Upper lobe of right lung (tissue), 1 donor: Measurements from ENCODE around the gene SOX4. TPM values are rescaled to one million over a fixed set of nuclear protein-coding genes. Genes with fewer than 3 reads are reported as not detected.
"Not testable (repeated sequence)": the region's sequence is repeated elsewhere in the genome, so short reads cannot be mapped to it uniquely, and the experiment has no call there.

Source experiments
- ATAC-seq: fragments of 200-7000 bp; cut with Tn5 transposase; one replicate; pipeline ENCODE4 v1.9.1; 2020; ENCODE audit warnings: mild to moderate bottlenecking, moderate library complexity
- DNase-seq: peaks from one replicate; pipeline ENCODE4 v3.0.0-alpha.2; 2020
- H3K27ac ChIP-seq: fragments of 200-600 bp; one replicate; pipeline ENCODE4 v1.8.0; 2022
- H3K27me3 ChIP-seq: fragments of 200-600 bp; one replicate; pipeline ENCODE4 v1.8.0; 2022; ENCODE audit warnings: mild to moderate bottlenecking
- H3K36me3 ChIP-seq: fragments of 200-600 bp; one replicate; pipeline ENCODE4 v1.8.0; 2022
- H3K4me1 ChIP-seq: fragments of 200-600 bp; one replicate; pipeline ENCODE4 v1.8.0; 2022
- H3K4me3 ChIP-seq: fragments of 200-600 bp; one replicate; pipeline ENCODE4 v1.8.0; 2022; ENCODE audit warnings: mild to moderate bottlenecking
- H3K9me3 ChIP-seq: fragments of 200-600 bp; one replicate; pipeline ENCODE4 v1.8.0; 2022
- intact Hi-C: fragments of 100-400 bp; cut with DNase I; formaldehyde crosslinking; loops from one replicate; pipeline ENCODE4 v1.11.0; 2022
- long read RNA-seq: library from polyadenylated mRNA; unstranded; transcript quantifications from one replicate; pipeline ENCODE4 v2.0.0, GENCODE V29; 2021
- total RNA-seq: library from RNA; stranded (reverse); fragmentation: NEBNext Ultra II Directional; extraction: Animal tissue kit (Norgen Biotek cat#: 25700); gene quantifications from one replicate; pipeline ENCODE4 v1.2.1, GENCODE V29; 2021
- TF ChIP-seq, protein P1 (sequence below): fragments of 200-600 bp; IDR thresholded peaks from one replicate; pipeline ENCODE4 v1.8.0; 2022; ENCODE audit warnings: antibody characterized with exemption
- donor health status: DM: no; HTN: yes; CAD: no; lungs with severe emphysema.

SOX4 gene
- 20.0 TPM for total RNA-seq
- long read RNA-seq, full-length matches to known transcripts = 92 of 92 reads
- long read RNA-seq, partial matches to known transcripts = 0 of 92 reads
- long read RNA-seq, other reads (novel, unspliced or antisense) = 0 of 92 reads

DNA sequence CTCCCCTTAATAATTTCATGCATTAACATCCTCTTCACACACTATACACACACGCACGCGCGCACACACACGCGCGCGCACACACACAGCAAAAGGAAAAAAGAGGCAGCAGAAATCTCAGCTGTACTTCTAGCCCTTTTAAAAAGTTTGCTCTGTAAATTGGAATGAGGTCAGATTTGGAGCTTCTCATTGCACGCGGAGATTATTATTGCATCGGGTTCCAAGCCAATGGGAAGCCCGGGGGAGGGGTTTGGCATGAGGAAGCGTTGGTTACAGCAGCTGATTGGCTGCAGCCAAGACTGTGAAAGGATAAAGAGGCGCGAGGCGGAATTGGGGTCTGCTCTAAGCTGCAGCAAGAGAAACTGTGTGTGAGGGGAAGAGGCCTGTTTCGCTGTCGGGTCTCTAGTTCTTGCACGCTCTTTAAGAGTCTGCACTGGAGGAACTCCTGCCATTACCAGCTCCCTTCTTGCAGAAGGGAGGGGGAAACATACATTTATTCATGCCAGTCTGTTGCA is at the start of gene SOX4:
SOX4 (plus strand) TSS at position 340 of the 515 bp plus-strand sequence. CDS start 784 bp downstream, outside the sequence.
- intact Hi-C loops = no loop called here

DNA sequence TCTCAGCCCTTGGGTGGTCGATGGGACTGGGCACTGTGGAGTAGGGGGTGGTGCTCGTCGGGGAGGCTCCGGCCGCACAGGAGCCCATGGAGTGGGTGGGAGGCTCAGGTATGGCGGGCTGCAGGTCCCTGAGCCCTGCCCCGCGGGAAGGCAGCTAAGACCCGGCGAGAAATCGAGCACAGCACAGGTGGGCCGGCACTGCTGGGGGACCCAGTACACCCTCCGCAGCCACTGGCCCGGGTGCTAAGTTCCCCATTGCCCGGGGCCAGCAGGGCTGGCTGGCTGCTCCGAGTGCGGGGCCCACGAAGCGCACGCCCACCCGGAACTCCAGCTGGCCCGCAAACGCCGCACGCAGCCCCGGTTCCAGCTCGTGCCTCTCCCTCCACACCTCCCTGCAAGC is 41.3 kb upstream of the SOX4 start:
- ATAC-seq, H3K4me3 ChIP-seq, H3K36me3 ChIP-seq, H3K4me1 ChIP-seq, H3K27me3 ChIP-seq, DNase-seq, H3K27ac ChIP-seq, intact Hi-C loops: not testable (repeated sequence)
- H3K9me3 ChIP-seq = peaks cover 11% of the 10 kb centered on the region

More for the DNA sequence above, at the start of gene SOX4:
- H3K27ac ChIP-seq = peak within 1 kb of the TSS; percentile 87
- H3K9me3 ChIP-seq = no peaks in the 10 kb centered on the region
- H3K36me3 ChIP-seq = no peaks in the 10 kb centered on the region
- ATAC-seq (peak; percentile 82), DNase-seq (peak; percentile 92)
- H3K27me3 ChIP-seq = no peaks in the 10 kb centered on the region
- peak within 1 kb of the TSS; percentile 75 for H3K4me3 ChIP-seq
- peaks cover 2% of the 10 kb centered on the region for H3K4me1 ChIP-seq
- TF ChIP-seq, protein P1, sequence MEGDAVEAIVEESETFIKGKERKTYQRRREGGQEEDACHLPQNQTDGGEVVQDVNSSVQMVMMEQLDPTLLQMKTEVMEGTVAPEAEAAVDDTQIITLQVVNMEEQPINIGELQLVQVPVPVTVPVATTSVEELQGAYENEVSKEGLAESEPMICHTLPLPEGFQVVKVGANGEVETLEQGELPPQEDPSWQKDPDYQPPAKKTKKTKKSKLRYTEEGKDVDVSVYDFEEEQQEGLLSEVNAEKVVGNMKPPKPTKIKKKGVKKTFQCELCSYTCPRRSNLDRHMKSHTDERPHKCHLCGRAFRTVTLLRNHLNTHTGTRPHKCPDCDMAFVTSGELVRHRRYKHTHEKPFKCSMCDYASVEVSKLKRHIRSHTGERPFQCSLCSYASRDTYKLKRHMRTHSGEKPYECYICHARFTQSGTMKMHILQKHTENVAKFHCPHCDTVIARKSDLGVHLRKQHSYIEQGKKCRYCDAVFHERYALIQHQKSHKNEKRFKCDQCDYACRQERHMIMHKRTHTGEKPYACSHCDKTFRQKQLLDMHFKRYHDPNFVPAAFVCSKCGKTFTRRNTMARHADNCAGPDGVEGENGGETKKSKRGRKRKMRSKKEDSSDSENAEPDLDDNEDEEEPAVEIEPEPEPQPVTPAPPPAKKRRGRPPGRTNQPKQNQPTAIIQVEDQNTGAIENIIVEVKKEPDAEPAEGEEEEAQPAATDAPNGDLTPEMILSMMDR = no peak

DNA sequence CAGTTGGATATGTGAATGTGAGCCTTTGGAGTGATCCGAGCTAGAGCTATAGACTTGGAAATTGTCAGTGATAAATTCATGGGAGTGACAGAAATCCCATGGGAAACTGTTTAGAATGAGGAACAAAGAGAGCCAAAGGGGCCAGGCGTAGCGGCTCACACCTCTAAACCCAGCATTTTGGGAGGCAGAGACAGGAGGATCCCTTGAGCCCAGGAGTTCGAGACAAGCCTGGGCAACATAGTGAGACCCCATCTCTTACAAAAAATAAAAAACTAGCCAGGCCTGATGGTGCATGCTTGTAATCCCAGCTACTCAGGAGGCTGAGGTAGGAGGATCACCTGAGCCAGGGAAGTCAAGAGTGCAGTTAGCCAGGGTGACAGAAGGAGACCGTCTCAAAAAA is 39.3 kb upstream of the SOX4 start:
- H3K4me3 ChIP-seq = no peak overlapping the region
- no peak overlapping the region for H3K27ac ChIP-seq
- intact Hi-C loops = no loop called here

DNA sequence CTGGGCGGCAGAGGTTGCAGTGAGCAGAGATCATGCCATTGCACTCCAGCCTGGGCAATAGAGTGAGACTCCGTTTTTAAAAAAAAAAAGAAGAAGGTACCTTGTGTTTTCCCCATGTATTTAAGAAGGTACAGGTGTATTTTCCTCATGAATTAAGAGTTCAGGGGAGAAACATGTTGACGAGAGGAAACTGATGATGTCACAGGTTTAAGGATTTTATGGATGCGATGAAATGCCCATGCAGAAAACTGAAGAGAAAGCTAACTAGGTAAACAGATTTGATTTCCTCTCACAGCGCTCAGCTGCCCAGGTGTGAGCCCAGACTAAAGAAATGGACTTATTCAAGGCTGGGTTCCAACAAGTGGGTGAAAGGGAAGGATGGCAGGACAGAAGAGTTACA is 38.4 kb upstream of the SOX4 start:
- DNase-seq = no peak
- intact Hi-C loops = no loop called here
- Histone ChIP-seq H3K4me3 (no peak overlapping the region), H3K27ac (no peak overlapping the region), H3K9me3 (no peaks in the 10 kb centered on the region), H3K4me1 (no peaks in the 10 kb centered on the region), H3K27me3 (no peaks in the 10 kb centered on the region), H3K36me3 (no peaks in the 10 kb centered on the region)
- TF ChIP-seq, protein P1 = no peak
- no peak for ATAC-seq

More for the DNA sequence above, 39.3 kb upstream of the SOX4 start:
- H3K36me3 ChIP-seq = no peaks in the 10 kb centered on the region
- H3K27me3 ChIP-seq = no peaks in the 10 kb centered on the region
- DNase-seq (no peak), ATAC-seq (no peak)
- no peaks in the 10 kb centered on the region for H3K4me1 ChIP-seq
- H3K9me3 ChIP-seq = peaks cover 7% of the 10 kb centered on the region
- TF ChIP-seq, protein P1 = no peak

DNA sequence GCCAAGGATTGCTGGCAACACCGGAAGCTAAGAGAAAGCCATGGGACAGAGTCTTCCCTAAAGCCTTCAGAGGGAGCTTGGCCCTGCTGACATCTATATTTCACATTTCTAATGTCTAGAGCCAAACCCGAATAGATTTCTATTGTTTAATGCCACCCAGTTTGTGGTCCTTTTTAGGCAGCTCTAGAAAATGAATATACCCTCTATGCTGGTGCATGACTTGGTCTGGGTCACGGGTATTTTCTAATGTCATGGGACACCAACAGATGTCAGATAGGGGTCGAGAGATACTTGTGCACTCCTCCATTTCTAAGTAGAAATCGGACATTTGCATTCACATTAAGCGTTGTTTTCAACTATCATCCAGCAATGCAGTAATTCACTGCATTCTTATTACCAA is 37.0 kb upstream of the SOX4 start:
- no peak overlapping the region for H3K27ac ChIP-seq

DNA sequence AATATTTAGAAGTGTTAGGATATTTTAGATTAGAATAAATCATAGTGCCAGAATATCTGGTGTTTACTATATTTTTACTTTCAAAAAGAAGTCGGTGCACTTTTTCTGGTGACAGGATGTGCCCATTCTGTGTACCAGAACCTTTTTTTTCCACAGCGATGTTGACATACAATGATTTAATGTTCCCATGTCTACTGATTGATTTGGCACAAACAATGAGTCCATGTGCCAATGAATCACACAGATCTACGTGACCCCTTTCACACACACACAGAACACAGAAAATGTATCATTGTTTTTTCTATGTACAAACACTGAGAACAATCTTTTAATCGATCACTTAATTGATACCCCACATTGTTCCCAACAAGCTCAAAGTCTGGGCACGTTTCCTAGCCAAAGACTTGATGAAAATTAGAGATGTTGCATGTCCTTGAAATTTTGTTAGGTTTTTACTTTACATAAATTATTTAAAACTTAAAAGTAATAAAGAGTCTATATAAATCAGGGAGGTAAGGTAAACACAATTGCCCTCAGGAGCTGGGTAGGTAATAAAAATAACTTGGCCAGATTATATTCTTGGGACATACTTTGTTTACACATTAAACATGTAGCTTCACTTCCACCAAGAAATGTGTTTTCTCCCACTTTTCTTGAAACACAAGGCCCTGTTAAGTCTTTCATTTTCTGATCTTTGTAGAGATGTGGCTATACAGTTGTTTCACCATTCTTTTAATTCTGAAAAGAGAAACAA is 36.4 kb upstream of the SOX4 start:
- TF ChIP-seq, protein P1 = no peak
- Histone ChIP-seq H3K4me1 (no peaks in the 10 kb centered on the region), H3K27me3 (no peaks in the 10 kb centered on the region), H3K36me3 (no peaks in the 10 kb centered on the region), H3K9me3 (no peaks in the 10 kb centered on the region), H3K27ac (no peak overlapping the region), H3K4me3 (no peak overlapping the region)
- no peak for ATAC-seq
- no peak for DNase-seq
- intact Hi-C loops = no loop called here

More for the DNA sequence above, 37.0 kb upstream of the SOX4 start:
- ATAC-seq (no peak), DNase-seq (no peak)
- Histone ChIP-seq H3K4me1 (no peaks in the 10 kb centered on the region), H3K27me3 (no peaks in the 10 kb centered on the region), H3K36me3 (no peaks in the 10 kb centered on the region), H3K9me3 (no peaks in the 10 kb centered on the region), H3K4me3 (no peak overlapping the region)
- TF ChIP-seq, protein P1 = no peak
- intact Hi-C loops = no loop called here
